Measurements from ENCODE around the gene CD81. TPM values are rescaled to one million over a fixed set of nuclear protein-coding genes. Genes with fewer than 3 reads are reported as not detected.

CD81 gene
- total RNA-seq, 2 donors from 2014 or later: 433 to 528 TPM

DNA sequence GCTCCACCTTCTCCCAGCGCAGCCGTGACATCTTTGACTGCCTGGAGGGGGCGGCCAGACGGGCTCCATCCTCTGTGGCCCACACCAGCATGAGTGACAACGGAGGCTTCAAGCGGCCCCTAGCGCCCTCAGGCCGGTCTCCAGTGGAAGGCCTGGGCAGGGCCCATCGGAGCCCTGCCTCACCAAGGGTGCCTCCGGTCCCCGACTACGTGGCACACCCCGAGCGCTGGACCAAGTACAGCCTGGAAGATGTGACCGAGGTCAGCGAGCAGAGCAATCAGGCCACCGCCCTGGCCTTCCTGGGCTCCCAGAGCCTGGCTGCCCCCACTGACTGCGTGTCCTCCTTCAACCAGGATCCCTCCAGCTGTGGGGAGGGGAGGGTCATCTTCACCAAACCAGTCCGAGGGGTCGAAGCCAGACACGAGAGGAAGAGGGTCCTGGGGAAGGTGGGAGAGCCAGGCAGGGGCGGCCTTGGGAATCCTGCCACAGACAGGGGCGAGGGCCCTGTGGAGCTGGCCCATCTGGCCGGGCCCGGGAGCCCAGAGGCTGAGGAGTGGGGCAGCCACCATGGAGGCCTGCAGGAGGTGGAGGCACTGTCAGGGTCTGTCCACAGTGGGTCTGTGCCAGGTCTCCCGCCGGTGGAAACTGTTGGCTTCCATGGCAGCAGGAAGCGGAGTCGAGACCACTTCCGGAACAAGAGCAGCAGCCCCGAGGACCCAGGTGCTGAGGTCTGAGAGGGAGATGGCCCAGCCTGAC, 26.0 kb downstream of the CD81 start:
- Histone ChIP-seq H3K36me3 (peaks cover 27% of the 10 kb centered on the region), H3K4me1 (peaks cover 0 to 27% of the 10 kb centered on the region in 2 donors), H3K27ac (no peak overlapping the region), H3K4me3 (no peak overlapping the region), H3K27me3 (no peaks in the 10 kb centered on the region), H3K9me3 (no peaks in the 10 kb centered on the region)
- no peak for DNase-seq (ENCODE audit: low spot score)
- TF ChIP-seq, protein P1, sequence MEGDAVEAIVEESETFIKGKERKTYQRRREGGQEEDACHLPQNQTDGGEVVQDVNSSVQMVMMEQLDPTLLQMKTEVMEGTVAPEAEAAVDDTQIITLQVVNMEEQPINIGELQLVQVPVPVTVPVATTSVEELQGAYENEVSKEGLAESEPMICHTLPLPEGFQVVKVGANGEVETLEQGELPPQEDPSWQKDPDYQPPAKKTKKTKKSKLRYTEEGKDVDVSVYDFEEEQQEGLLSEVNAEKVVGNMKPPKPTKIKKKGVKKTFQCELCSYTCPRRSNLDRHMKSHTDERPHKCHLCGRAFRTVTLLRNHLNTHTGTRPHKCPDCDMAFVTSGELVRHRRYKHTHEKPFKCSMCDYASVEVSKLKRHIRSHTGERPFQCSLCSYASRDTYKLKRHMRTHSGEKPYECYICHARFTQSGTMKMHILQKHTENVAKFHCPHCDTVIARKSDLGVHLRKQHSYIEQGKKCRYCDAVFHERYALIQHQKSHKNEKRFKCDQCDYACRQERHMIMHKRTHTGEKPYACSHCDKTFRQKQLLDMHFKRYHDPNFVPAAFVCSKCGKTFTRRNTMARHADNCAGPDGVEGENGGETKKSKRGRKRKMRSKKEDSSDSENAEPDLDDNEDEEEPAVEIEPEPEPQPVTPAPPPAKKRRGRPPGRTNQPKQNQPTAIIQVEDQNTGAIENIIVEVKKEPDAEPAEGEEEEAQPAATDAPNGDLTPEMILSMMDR (IDR thresholded peaks at IDR 0.05): no peak

DNA sequence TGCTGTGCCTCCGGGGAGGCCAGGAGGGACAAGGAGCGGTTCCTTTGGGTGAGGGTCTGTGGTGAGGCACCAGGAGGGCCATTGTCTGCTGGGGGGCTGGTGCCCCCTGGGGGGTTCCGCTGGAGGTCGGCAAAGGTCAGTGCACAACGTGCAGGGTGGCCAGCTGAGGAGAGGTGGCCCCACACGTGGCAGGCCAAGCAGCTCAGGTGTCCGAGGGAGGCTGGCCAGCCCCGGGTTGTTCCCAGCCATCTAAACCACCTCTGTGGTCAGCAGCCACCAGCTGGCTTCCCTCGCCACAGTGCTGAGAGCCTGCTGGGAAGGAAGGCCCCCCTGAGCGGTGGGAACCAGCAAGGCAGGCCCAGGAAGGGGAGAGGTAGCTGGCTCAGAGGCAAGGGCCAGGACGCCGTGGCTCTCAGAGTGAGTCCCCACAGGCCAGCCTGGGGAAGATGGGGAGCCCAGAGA, 27.7 kb downstream of the CD81 start:
- DNase-seq (ENCODE audit: low spot score): no peak
- Histone ChIP-seq H3K27me3 (no peaks in the 10 kb centered on the region), H3K4me3 (no peak overlapping the region), H3K36me3 (peaks cover 21% of the 10 kb centered on the region), H3K9me3 (no peaks in the 10 kb centered on the region), H3K27ac (no peak overlapping the region), H3K4me1 (peaks cover 0 to 14% of the 10 kb centered on the region in 2 donors)
- TF ChIP-seq, protein P1 (IDR thresholded peaks at IDR 0.05): no peak

DNA sequence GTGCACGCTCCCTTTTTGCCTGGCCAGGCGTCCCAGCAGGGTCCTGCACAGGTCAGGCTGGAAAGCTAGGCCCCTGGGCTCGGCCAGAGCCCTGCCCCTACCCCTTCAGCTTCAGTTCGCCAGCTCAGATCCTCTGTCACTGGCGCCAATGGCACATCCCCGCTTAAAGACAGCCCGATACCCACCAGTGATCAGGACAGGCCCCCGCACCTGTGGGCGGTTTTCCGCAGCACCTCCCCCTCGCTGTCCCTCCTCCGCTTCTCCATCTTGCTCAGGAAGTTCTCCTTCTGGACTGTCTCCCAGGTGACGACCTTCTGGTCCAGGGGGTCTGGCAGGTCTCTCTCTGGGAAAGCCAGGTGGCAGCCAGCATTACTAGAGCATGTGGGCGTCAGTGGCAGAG, 29.3 kb downstream of the CD81 start:
- Histone ChIP-seq H3K9me3 (no peaks in the 10 kb centered on the region), H3K27me3 (no peaks in the 10 kb centered on the region), H3K4me3 (no peak overlapping the region), H3K27ac (no peak overlapping the region), H3K4me1 (peaks cover 0 to 9% of the 10 kb centered on the region in 2 donors), H3K36me3 (peaks cover 21% of the 10 kb centered on the region)
- TF ChIP-seq, protein P1 (IDR thresholded peaks at IDR 0.05): no peak
- DNase-seq (ENCODE audit: low spot score): no peak

DNA sequence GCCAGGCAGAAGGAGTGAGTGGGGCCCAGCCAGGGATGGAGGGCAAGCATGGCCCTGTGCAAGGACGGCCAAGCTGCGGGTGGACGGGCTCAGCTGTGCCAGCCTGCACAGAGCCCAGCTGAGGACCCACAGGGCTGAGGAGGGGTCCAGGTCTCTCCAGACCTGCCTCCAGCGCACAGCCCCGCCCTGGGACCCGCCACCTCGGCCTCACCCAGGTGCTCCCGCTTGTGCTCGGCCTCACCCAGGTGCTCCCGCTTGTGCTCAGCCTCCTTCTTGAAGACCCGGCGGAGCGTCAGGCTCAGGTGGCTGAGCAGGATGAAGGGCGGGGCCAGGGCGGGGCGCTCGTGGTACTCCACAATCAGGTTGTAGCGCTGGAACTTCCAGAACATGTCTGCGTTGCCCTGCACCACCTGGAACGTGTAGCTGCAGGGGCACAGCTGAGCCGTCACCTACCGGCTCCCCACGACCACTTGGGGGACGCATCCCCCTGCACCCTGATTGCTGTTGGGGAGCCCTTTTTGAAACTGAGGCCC, 29.8 kb downstream of the CD81 start:
- Histone ChIP-seq H3K27ac (no peak overlapping the region), H3K9me3 (no peaks in the 10 kb centered on the region), H3K36me3 (peaks cover 21% of the 10 kb centered on the region), H3K4me3 (no peak overlapping the region), H3K4me1 (peaks cover 0 to 4% of the 10 kb centered on the region in 2 donors), H3K27me3 (no peaks in the 10 kb centered on the region)
- TF ChIP-seq, protein P1 (IDR thresholded peaks at IDR 0.05): no peak
- no peak for DNase-seq (ENCODE audit: low spot score)

DNA sequence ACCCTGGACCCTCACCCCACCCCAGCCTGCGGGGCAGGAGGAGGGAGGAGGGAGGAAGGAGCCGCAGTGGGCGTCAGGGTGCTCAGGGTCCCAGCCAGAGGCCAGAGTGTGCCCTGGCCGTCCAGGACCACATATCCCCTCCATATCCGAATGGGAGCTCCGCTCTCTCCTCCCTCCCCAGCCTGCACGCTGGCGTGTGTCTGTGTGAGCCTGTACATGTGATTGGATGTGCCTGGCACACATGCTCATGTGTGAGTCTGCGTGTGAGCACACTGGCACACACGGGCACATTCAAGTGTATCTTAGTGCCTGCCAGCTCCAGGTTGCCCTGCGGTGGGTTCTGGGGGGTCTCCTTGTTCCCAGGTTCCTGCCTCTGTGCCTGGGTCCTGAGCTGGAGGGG, 31.6 kb downstream of the CD81 start:
- no peak overlapping the region for H3K27ac ChIP-seq
- DNase-seq (ENCODE audit: low spot score): no peak
- TF ChIP-seq, protein P1 (IDR thresholded peaks at IDR 0.05): no peak
- no peak overlapping the region for H3K4me3 ChIP-seq
- H3K27me3 ChIP-seq: no peaks in the 10 kb centered on the region
- peaks cover 4% of the 10 kb centered on the region for H3K36me3 ChIP-seq
- H3K4me1 ChIP-seq: no peaks in the 10 kb centered on the region
- H3K9me3 ChIP-seq: no peaks in the 10 kb centered on the region
